RPMI7951 (cell line): ENCODE data around the gene FAM184B. TPM values are rescaled to one million over a fixed set of nuclear protein-coding genes. Genes with fewer than 3 reads are reported as not detected.

Source experiments
- DNase-seq: peaks from one replicate; pipeline ENCODE4 v3.0.0-alpha.2; 2012; ENCODE audit warnings: low read depth
- total RNA-seq: library from RNA; depleted of rRNA; stranded (reverse); fragments of >200 nt; shearing (Covaris generic); gene quantifications from 2 replicates; pipeline ENCODE4 v1.2.3, GENCODE V29; 2014; rRNA removed

Gene FAM184B
- under 0.01 TPM in 2 replicates for total RNA-seq

DNA sequence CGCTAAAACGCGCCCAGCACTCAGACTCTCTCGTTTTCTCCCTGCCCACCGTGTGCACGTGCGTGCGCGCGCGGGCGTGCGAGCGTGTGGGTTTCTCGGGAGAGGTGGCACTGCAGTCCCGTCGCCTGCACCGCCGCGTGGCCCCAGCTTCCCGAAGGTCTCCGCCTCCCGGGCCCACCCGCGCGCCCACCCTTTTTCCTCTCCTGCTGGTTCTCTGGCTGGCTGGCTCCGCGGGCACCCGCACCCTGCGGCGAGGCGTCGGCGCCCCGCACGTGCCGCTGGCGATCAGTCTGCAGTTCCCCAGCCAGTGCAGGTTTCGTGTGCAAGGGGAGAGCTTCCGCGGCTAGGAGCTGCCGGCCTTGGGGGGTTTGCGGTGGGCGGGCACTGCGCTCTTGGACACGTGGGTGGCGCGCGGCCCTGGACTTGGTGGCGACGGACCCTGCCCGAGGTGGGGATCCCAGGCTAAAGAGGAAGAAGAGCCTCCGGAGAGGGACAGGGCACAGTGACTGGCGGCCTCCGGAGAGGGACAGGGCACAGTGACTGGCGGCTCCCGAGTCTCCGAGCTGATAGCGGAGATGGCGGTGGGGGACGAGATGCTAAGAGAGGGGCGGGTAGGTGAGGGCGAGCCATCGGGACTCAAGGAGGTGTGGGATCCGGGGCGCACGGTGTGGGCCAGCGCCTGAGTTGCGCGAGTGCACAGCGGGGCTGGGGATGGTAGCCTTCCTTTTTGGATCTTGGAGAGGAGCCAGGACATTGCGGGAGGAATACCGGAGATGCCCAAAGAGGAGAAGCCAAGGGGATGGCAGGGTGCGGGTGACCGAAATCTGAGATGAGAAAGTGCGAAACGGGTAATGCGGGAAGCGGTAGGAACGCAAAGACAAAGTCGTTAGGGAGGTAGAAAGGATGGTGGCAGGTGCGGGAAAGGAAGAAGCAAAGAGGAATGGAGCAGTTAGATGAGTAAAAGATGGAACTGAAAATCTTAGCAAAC is at the start of gene FAM184B:
Gene FAM184B, minus strand, starts transcription at position 322 of the 988 bp plus-strand sequence. CDS start 322 bp downstream, outside the sequence.
- DNase-seq: no peak

DNA sequence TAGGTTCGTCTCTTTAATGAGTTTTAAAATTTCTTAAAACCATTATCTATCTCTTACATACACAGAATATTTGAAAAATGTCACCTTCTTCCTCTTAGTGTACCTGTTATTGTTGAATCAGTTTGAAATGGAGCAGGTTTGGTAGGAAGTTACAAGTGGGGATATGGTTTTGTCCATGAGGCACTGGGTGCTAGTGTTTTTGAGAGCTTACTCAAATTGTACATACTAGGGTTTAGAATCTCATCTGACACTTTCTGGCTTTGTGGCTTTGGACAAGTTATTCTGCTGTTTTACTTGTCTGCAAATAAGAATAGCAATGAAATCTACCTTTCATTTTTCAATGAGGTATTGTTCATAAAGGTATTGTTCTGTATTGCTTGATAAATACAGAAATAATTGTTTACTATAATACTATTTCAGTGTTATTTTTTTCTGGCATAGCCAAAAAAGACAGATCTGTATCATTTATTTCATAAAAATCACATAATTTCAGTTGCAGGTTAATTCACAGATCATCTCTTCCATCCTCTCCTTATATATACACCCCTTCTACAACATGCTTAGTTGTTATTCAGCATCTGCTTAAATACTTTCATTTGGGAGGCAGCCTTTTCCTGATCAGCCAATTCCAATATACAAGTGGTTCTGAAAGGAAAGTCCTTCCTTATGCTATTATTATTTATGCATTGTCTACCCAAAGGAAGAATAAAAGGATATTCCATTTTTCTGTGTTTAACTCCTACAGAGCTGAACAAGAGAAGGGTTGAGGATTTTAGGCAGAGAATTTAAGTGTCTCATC is 42.6 kb upstream of the FAM184B start:
- no peak for DNase-seq

DNA sequence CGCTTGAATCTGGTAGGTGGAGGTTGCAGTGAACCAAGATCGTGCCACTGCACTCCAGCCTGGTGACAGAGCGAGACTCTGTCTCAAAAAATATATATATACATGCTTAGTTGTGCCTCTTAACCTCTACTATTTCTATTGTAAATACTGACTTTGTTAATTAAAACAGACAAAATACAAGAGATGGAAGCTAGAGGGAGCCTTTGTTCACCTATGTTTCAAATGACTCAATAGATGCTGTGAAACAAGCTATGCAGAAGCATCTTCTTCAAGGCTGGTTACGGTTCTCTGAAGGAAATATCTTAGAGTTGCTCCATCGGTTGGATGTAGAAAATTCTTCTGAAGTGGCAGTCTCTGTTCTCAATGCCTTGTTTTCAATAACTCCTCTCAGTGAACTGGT is 35.6 kb upstream of the FAM184B start:
- DNase-seq: peak; percentile 56

DNA sequence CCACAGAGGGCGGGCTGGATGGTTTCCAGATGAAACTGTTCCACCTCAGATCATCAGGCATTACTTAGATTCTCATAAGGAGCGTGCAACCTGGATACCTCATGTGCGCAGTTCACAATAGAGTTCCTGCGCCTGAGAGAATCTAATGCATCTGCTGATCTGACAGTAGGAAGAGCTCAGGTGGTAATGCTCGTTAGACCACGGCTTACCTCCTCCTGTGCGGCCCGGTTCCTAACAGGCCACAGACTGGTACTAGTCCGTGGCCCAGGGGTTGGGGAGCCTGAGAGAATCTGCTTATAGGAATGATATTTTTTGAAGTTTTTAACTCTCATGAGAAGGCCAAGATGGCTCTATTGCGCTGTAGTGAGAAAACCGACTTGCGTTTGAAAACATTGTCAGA is 34.7 kb upstream of the FAM184B start:
- no peak for DNase-seq

DNA sequence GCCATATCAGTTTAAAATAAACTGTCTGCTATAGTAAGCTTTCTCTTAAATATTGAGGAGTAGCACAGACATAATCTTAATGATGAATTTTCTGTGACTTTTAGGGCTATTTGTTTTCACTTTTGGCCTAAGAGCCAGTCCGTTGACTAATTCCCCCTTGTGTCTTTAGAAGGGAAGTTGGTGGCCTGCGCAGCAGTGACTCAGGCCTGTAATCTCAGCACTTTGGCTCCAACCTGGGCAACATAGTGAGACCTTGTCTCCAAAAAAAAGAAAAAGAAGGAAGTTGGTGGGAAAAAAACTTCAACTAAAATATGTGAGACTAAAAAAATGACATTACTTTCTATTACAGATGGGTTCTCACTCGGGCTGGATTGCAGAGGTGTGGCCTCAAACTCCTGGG is 32.7 kb upstream of the FAM184B start:
- peak; percentile 63 for DNase-seq

DNA sequence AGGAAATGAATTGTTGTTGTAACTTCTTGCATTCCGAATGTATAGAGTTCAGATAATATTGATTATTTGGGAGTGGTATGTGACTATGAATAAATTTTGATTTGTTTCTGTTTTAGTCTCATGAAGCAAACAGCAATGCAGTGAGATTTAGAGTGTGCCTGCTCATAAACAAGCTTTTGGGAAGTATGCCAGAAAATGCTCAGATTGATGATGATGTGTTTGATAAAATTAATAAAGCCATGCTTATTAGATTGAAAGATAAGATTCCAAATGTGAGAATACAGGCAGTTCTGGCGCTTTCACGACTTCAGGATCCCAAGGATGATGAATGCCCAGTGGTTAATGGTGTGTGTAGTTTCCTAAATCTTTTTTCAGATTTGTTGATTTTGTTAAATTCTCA is 31.4 kb upstream of the FAM184B start:
- DNase-seq: no peak

DNA sequence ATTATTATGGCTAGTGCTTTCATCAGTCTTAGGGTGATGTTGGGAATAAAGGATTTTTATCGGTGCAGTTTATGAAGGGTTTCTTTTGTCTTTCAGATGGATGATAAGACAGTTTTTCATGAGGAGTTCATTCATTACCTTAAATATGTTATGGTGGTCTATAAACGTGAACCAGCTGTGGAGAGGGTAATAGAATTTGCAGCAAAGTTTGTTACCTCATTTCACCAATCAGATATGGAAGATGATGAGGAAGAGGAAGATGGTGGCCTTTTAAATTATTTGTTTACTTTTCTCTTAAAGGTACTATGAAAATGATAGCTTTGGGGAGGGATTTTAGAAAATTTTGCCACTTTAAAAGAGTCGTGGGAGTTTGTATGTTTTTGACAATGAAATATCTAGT is 30.7 kb upstream of the FAM184B start:
- no peak for DNase-seq

DNA sequence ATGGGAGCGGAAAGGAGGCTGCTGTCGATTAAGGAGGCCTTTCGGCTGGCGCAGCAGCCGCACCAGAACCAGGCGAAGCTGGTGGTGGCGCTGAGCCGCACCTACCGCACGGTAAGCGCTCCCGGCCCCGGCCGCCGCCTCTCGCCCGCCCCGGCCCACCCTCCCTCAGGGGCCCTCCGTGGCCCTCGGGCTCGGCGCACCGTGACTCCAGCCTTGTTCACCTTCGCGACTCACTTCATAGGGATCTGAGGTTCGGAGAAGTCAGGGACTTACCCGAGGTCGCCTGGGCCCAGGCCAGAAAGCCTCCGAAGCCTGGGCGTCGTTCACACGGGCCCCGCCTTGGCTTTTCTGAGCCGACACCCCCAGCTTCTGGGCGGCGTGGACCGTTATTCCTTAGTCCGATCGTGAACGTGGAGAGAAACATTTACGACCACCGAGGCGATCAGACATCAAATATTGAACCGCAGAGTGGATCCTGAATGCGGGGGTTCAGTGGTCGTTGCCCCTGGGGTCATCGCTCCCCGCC is 29.7 kb upstream of the FAM184B start:
- DNase-seq: peak; percentile 32

DNA sequence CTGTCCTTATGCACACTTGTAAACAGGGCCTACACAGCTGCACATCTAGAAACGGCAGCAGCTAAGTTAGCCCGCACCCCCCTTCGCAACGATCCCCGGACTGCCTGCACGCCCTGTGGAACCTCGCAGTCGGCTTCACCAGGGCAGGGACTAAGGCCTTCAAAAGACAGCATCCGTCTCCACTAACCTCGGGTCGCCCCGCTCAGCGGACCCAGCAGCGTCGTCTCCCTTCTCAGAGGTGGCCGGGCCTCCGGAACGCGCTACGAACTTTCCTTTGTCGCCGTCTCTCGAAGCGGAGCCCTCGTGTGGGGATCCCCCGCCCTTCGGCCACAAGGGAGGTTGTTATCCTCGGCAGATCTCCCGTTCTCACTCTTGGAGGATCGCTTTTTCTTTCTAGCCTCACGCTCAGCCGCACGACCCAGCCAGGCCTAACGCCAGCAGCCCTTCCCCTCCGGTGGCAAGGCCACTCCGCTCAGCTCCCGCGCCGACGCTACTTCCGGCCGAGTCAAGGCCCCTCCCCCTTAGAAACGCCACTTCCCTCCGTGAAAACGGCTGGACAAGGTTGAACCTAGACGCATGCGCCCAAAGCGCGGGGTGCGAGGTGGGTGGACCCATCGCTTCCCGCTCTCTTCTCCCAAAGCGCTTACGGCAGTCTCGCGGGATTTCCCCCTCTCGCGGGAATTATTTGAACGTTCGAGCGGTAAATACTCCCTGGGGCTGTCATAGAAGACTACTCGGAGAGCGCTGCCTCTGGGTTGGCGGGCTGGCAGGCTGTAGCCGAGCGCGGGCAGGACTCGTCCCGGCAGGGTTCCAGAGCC is 29.0 kb upstream of the FAM184B start, which contains the start of the genes DCAF16 and NCAPG:
Gene DCAF16, minus strand, starts transcription at position 498 of the 818 bp plus-strand sequence. CDS start 6,616 bp downstream, outside the sequence.
Gene NCAPG, plus strand, starts transcription at position 720 of the 818 bp plus-strand sequence. CDS start 99 bp downstream, outside the sequence.
- DNase-seq: peak; percentile 97

DNA sequence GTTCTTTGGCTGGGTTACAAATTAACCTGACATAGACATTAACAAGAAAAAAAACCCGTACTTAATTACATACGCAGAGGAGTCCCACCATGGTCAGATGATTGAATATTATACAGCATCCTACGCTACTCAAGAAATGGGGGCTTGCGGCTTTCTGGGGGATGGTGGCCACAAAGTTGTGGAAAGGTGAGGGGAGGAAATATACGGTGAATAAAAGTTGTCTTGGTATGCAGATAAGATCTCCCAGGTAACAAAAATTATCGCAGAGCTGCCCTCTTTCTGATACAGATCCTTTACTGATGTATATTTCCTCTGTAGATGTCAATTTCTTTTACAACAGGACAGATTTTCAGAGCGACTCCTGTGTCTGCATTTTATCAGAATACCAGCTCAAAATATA is 28.2 kb upstream of the FAM184B start:
- no peak for DNase-seq

DNA sequence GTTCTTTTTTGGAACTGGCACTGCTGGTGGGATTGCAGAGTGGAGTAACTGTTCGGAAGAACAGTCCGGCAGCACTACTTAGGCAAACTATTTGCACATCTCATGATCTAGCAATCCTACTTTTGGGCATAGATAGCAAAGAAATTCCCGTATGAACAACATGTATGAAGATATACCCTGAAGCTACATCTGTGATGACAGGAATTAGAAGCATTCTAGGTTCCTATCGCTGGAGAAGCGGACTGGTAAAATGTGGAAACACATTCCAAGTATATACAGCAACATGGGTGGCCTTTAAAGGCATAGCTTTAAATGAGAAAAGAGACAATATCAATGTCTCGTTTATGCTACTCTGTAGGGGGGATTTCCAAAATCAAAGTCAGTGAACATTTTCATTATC is 26.0 kb upstream of the FAM184B start:
- peak; percentile 29 for DNase-seq

DNA sequence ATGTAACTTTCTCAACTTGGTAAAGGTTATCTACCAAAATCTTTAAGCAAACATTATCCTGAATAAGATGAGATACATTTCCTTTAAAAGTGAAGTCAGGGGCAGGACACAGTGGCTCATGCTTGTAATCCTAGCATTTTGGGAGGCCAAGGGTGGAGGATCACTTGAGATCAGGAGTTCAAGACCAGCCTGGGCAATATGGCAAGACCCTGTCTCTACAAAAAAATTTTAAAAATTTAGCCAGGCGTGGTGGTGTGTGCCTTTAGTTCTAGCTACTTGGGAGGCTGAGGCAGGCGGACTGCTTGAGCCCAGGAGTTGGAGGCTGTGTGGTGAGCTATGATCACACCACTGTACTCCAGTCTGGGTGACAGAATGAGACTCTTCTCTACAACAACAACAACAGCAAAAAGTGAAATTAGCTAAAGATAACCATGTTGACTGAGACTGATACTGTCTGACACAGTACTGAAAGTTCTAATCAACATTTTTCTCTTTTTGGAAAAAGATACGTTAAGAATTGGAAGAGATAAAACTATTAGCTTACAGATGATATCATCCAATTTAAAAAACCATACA is 24.2 kb upstream of the FAM184B start:
- DNase-seq: no peak

DNA sequence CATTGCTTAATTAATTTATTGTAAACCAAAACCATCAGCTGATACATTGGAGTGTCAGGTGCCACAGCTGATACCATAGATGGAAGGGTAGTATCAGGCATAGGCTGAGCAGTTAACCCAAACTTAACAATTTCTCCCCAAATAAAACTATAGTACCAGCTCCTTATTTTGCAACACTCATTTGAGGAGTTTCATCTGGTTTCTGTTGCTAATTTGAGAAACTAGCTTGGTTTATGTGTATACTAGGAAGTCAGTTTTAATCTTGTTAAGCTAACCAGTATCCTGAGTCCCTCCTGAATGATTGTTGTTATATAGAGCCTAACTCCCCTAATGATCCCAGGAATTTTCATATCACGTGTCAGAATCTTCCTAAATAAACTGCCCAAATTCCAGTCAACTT is 16.4 kb upstream of the FAM184B start:
- DNase-seq: no peak

DNA sequence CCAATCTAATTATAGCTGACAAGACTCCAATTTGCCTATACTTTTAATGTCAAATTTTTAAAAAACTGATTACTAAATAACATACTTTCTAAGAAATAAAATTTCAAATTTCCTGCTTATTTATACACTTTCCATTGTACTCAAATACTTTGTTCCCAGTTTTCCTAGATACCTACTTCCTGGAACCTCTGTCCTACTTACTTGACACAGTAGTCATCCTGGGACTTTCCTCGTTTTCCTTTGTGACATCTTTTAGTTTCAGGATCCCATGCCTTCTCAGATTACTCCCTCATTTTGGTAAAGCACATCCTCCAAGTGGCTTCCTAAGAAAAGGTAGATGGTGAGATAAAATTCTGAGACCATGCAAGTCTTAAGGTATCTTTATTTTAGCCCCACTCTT is 13.3 kb upstream of the FAM184B start:
- DNase-seq: no peak

DNA sequence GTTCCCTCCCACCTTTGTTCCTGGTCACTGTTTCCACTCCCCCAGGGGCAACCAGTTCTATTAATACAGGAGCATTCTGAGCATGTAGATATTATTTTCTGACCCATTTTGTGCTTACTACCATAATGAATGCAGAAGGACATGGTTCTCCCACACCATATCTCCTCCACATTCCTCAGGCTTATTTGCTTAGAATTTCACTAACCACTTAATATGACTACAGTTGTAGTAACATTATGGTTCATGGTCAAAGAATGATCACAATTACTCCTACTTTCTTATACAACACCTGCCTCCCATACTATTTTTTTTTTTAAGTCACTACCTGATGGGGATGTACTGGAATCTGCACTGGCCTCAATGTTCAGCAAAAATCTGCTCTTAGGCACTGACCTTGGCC is 7.5 kb upstream of the FAM184B start:
- DNase-seq: no peak

DNA sequence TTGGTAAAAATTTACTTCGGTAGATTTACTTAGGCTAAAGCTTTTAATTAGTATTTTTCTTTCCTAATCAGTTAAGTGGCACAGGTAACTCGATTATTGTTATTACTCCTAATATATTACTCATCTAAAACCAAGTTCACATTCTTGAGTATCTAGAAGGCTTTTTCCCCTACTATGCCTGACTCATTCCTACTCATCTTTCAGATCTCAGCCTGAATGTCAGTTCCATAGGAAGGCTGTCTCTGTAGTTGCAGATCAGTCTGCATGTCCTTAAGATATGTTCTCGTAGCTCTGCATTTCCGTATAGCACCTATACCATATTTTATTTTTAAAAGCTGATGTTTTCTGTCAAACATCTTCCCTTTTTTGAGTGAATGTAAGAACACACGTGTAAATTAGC is 5.9 kb upstream of the FAM184B start:
- no peak for DNase-seq

DNA sequence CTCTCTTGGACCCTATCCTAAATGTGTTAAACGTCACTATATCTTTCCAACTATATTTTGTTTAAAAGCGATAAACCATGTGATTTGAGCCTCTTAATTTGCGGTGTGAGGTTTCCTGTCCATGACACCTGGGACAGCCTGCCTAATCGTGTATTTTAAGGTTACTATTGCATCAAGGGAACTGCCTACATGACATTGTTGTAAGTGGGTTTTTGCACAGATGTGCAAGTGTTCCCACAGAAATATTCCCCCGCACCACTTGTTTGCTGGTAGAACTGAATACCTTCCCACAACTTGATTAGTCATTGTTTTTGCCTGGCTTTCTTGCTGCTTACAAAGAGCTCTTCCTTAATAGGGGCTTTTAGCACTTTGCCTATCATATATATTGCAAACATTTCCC is 5.1 kb upstream of the FAM184B start:
- DNase-seq: no peak

DNA sequence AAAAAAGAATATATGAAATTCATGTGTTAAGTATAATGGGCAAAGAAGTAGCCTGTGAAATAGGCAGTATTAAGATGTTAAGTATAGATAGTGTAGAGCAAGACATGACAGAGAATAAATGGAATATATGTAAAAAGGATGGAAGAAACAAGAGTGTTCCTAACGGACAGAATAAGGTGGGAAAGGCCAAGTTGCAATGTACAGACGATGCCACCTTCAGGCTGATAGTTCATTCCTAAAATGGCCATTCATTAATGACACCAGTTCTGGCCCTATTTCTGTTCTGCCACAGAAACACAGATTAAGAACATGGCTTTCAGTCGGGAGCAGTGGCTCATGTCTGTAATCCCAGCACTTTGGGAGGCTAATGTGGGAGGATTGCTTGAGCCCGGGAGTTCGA is 4.4 kb upstream of the FAM184B start:
- no peak for DNase-seq

DNA sequence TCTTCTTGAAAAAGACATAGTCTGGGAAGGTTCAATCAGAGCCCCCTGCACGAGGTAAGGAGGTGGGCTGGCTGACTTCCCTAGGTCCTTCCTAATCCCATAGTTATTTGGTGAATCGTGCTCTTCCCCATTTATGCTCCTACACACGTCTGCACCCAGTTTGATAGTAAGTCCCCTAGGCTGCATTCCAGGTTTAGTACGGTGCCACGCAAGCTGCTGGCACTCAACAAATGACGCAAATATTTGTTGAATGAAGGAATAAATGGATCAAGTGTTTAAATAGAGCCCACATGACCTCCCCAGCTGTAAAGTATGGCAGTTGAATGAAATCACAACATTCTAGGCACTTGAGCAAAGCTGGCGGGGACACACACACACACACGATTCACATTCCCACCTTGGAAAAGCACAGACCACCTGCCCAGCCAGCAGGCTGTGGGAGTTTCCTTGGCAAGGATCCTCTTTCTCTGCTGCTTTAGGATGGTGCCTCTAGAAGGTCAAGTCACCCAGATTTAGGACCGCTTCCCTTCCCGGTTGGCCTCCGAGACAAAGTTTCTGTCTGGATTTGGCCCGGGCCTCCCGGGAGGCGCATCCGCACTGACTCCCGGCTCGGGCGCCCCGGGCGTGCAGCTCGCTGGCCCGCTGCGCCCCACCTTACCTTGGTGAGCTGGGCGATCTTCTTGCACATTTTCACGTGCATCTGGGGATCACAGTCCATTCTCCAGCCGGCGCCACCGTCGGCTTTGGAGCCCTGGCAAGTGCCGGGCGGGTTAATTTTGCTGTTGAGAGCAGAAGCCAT is 721 bp downstream of the FAM184B start:
- peak; percentile 12 for DNase-seq

DNA sequence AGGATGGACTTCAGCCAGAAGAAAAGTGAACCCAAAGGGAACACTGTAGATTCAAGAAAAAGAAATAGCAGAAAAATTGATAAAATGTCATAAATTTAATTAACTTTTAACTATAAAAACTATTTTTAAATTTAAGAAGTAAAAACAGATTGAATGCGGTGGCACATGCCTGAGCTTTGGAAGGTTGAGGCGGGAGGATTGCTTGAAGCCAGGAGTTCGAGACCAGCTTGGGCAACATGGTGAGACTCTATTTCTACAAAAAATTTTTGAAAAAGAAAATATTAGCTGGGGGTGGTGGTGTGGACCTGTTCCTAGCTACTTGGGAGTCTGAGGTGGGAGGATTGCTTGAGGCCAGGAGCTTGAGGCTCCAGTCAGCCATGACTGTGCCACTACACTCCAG is 3.0 kb downstream of the FAM184B start:
- DNase-seq: no peak
